Measurements from ENCODE around the gene PDCD10.

PDCD10 gene

GRCh38 chr3:167671878-167672427 is 62.7 kb downstream of the PDCD10 start:
- no peak for DNase-seq

GRCh38 chr3:167669699-167670098 is 65.0 kb downstream of the PDCD10 start:
- no peak for DNase-seq

- DNase-seq, result no peak
Observed at GRCh38 chr3:167668651-167669050, 66.0 kb downstream of the PDCD10 start.

GRCh38 chr3:167666563-167666962 is 68.1 kb downstream of the PDCD10 start:
- DNase-seq, result no peak

- no peak for DNase-seq
Observed at GRCh38 chr3:167662919-167663400, 71.7 kb downstream of the PDCD10 start.

- no peak for DNase-seq
Observed at GRCh38 chr3:167657684-167658225, 76.9 kb downstream of the PDCD10 start.

GRCh38 chr3:167656821-167657220 is 77.9 kb downstream of the PDCD10 start:
- no peak for DNase-seq

- DNase-seq, result peak in 1 of 2 donors; percentile 37
Observed at GRCh38 chr3:167653760-167654159, 80.9 kb downstream of the PDCD10 start, which contains the start of gene WDR49. WDR49 (minus strand) TSS chr3:167653942; CDS start chr3:167653425, 517 bp downstream.

- no peak for DNase-seq
Observed at GRCh38 chr3:167653155-167653554, 81.5 kb downstream of the PDCD10 start.

- DNase-seq, result no peak
Observed at GRCh38 chr3:167651826-167652225, 82.9 kb downstream of the PDCD10 start.

- DNase-seq, result peak in 1 of 2 donors; percentile 4
Observed at GRCh38 chr3:167650459-167650858, 84.2 kb downstream of the PDCD10 start.

GRCh38 chr3:167649746-167650145 is 84.9 kb downstream of the PDCD10 start:
- no peak for DNase-seq

GRCh38 chr3:167644611-167645010 is 90.1 kb downstream of the PDCD10 start:
- DNase-seq, result no peak
